H9 (cell line): ENCODE data around the gene FAM228B. TPM values are rescaled to one million over a fixed set of nuclear protein-coding genes. Genes with fewer than 3 reads are reported as not detected.

Experiments
- DNase-seq: peaks from one replicate; pipeline ENCODE4 v3.0.0-alpha.2; 2017
- H2AFZ ChIP-seq: one replicate; pipeline ENCODE4 v1.6.1; 2013; ENCODE audit warnings: mild to moderate bottlenecking, low read length, control low read depth, moderate library complexity
- H2AK5ac ChIP-seq: 2 replicates; pipeline ENCODE4 v1.6.1; 2013; ENCODE audit warnings: low read length, control low read depth, mixed read lengths; ENCODE audit not compliant: insufficient read length
- H2BK120ac ChIP-seq: one replicate; pipeline ENCODE4 v1.6.1; 2013; ENCODE audit warnings: low read depth, mild to moderate bottlenecking, low read length, control low read depth, inconsistent platforms; ENCODE audit not compliant: poor library complexity, severe bottlenecking
- H2BK12ac ChIP-seq: 2 replicates; pipeline ENCODE4 v1.6.1; 2013; ENCODE audit warnings: low read length, control low read depth, mixed read lengths, low read depth; ENCODE audit not compliant: insufficient read length
- H2BK15ac ChIP-seq: 2 replicates; pipeline ENCODE4 v1.6.1; 2013; ENCODE audit warnings: low read depth, low read length, control low read depth
- H2BK20ac ChIP-seq: one replicate; pipeline ENCODE4 v1.6.1; 2013; ENCODE audit warnings: low read depth, mild to moderate bottlenecking, low read length, control low read depth, inconsistent platforms; ENCODE audit not compliant: poor library complexity, severe bottlenecking
- H2BK5ac ChIP-seq: 2 replicates; pipeline ENCODE4 v1.6.1; 2013; ENCODE audit warnings: low read length, control low read depth, mixed read lengths; ENCODE audit not compliant: insufficient read length
- H3K14ac ChIP-seq: 2 replicates; pipeline ENCODE4 v1.6.1; 2013; ENCODE audit warnings: low read length, control low read depth; ENCODE audit not compliant: insufficient read depth
- H3K18ac ChIP-seq: 2 replicates; pipeline ENCODE4 v1.6.1; 2013; ENCODE audit warnings: low read depth, mild to moderate bottlenecking, mixed read lengths, low read length, control low read depth; ENCODE audit not compliant: insufficient read length
- H3K23ac ChIP-seq: 2 replicates; pipeline ENCODE4 v1.6.1; 2013; ENCODE audit warnings: low read length, control low read depth, mixed read lengths, low read depth; ENCODE audit not compliant: insufficient read length
- H3K23me2 ChIP-seq: 2 replicates; pipeline ENCODE4 v1.6.1; 2013; ENCODE audit warnings: low read depth, mild to moderate bottlenecking, mixed read lengths, low read length, control low read depth; ENCODE audit not compliant: insufficient read length, poor library complexity, severe bottlenecking
- H3K27ac ChIP-seq: 2 replicates; pipeline ENCODE4 v1.5.1; 2013; ENCODE audit warnings: low read length, control low read depth, mixed read lengths, low read depth; ENCODE audit not compliant: insufficient read length
- H3K27me3 ChIP-seq: 2 replicates; pipeline ENCODE4 v1.6.1; 2013; ENCODE audit warnings: low read length, control low read depth, inconsistent platforms; ENCODE audit not compliant: insufficient read depth
- H3K4ac ChIP-seq: 2 replicates; pipeline ENCODE4 v1.6.1; 2013; ENCODE audit warnings: low read depth, mild to moderate bottlenecking, control low read depth, inconsistent platforms, low read length, moderate library complexity
- H3K4me1 ChIP-seq: 2 replicates; pipeline ENCODE4 v1.6.1; 2013; ENCODE audit warnings: low read length, control low read depth, inconsistent platforms; ENCODE audit not compliant: insufficient read depth
- H3K4me2 ChIP-seq: 2 replicates; pipeline ENCODE4 v1.6.1; 2013; ENCODE audit warnings: low read length, control low read depth, mixed read lengths; ENCODE audit not compliant: insufficient read length, insufficient read depth
- H3K56ac ChIP-seq: 2 replicates; pipeline ENCODE4 v1.6.1; 2013; ENCODE audit warnings: low read depth, mild to moderate bottlenecking, mixed read lengths, low read length, control low read depth; ENCODE audit not compliant: insufficient read length
- H3K79me1 ChIP-seq: 2 replicates; pipeline ENCODE4 v1.6.1; 2013; ENCODE audit warnings: low read depth, mild to moderate bottlenecking, moderate library complexity, low read length, control low read depth, inconsistent platforms; ENCODE audit not compliant: insufficient read depth, poor library complexity, severe bottlenecking
- H3K79me2 ChIP-seq: 2 replicates; pipeline ENCODE4 v1.6.1; 2013; ENCODE audit warnings: low read length, control low read depth, inconsistent platforms; ENCODE audit not compliant: insufficient read depth
- H3K9ac ChIP-seq: 2 replicates; pipeline ENCODE4 v1.6.1; 2013; ENCODE audit warnings: low read length, control low read depth, mixed read lengths; ENCODE audit not compliant: insufficient read length; ENCODE audit errors: extremely low read depth
- H3K9me3 ChIP-seq: one replicate; pipeline ENCODE4 v1.6.1; 2013; ENCODE audit warnings: low read depth, low read length, inconsistent platforms; ENCODE audit not compliant: control insufficient read depth
- H3T11ph ChIP-seq: one replicate; pipeline ENCODE4 v1.6.1; 2013; ENCODE audit warnings: mild to moderate bottlenecking, low read length, control low read depth, inconsistent platforms
- H4K20me1 ChIP-seq: one replicate; pipeline ENCODE4 v1.6.1; 2013; ENCODE audit not compliant: control insufficient read depth, insufficient read length, insufficient read depth
- H4K5ac ChIP-seq: 2 replicates; pipeline ENCODE4 v1.6.1; 2013; ENCODE audit warnings: low read depth, mild to moderate bottlenecking, mixed read lengths, low read length, control low read depth; ENCODE audit not compliant: insufficient read length
- H4K8ac ChIP-seq: replicated peaks from 2 replicates; pipeline ENCODE4 v1.6.1; 2013; ENCODE audit warnings: low read length, control low read depth, mixed read lengths, low read depth; ENCODE audit not compliant: insufficient read length
- H4K91ac ChIP-seq: 2 replicates; pipeline ENCODE4 v1.6.1; 2013; ENCODE audit warnings: low read depth, mild to moderate bottlenecking, moderate library complexity, mixed read lengths, low read length, control low read depth; ENCODE audit not compliant: insufficient read length
- H3K27ac Mint-ChIP-seq, 3 experiments: 2 replicates in 2 of 3; 3 replicates in 1 of 3; pipeline ENCODE4 v1.8.0; 2020 to 2021; ENCODE audit warnings: mixed read lengths in 3 of 3, mild to moderate bottlenecking in 1 of 3, moderate library complexity in 1 of 3
- H3K27me3 Mint-ChIP-seq: 2 replicates; pipeline ENCODE4 v1.8.0; 2021; ENCODE audit warnings: low read depth, mild to moderate bottlenecking, moderate library complexity, mixed read lengths
- H3K36me3 Mint-ChIP-seq, 3 experiments: 2 replicates in 2 of 3; 3 replicates in 1 of 3; pipeline ENCODE4 v1.8.0; 2020 to 2021; ENCODE audit warnings: low read depth in 3 of 3, mixed read lengths in 3 of 3; ENCODE audit not compliant: insufficient read depth in 1 of 3
- H3K4me1 Mint-ChIP-seq, 2 experiments: 2 replicates each; pipeline ENCODE4 v1.8.0; 2020; ENCODE audit warnings: mixed read lengths in 2 of 2
- H3K4me3 Mint-ChIP-seq, 2 experiments: 2 replicates in 1 of 2; 3 replicates in 1 of 2; pipeline ENCODE4 v1.8.0; 2020 to 2021; ENCODE audit warnings: mild to moderate bottlenecking in 2 of 2, mixed read lengths in 2 of 2, moderate library complexity in 1 of 2
- H3K9me3 Mint-ChIP-seq, 2 experiments: 2 replicates in 1 of 2; 3 replicates in 1 of 2; pipeline ENCODE4 v1.8.0; 2020; ENCODE audit warnings: mild to moderate bottlenecking in 2 of 2, mixed read lengths in 2 of 2, moderate library complexity in 1 of 2
- CTCF ChIP-seq: fragments of 200-600 bp; sonication (generic); conservative IDR thresholded peaks from 3 replicates; pipeline ENCODE4 v1.8.0; 2021; ENCODE audit warnings: antibody characterized with exemption, mild to moderate bottlenecking
- WGBS: extraction: QIAGEN DNeasy Blood & Tissue Kit; methylation state at CpG from one replicate; pipeline ENCODE4 v1.1.7; 2013; ENCODE audit warnings: missing lambda C conversion rate, low lambda C conversion rate, mixed read lengths; ENCODE audit not compliant: insufficient read length; ENCODE audit errors: extremely low coverage; 5-methylcytosine and 5-hydroxymethylcytosine counted together
- total RNA-seq: library from RNA; stranded (reverse); gene quantifications from 2 replicates; pipeline ENCODE4 v1.2.1, GENCODE V29; 2021

The FAM228B gene
- total RNA-seq, 1 experiment from 2014 or later, result 6.5 TPM

- H2AK5ac ChIP-seq, result no peak overlapping the region
- H2AFZ ChIP-seq, result no peak overlapping the region
- H3K23me2 ChIP-seq, result no peaks in the 10 kb centered on the region
- Mint-ChIP-seq H3K27me3 (no peaks in the 10 kb centered on the region), H3K36me3 (no peaks in the 10 kb centered on the region; a peak in 1 of 7 replicates), H3K4me3 (no peak overlapping the region), H3K27ac (peak overlapping the region in 2 of 3 experiments; percentile 36 to 54; a peak in 4 of 7 replicates), H3K4me1 (no peaks in the 10 kb centered on the region), H3K9me3 (no peaks in the 10 kb centered on the region)
- H3K79me2 ChIP-seq, result no peaks in the 10 kb centered on the region
- no peak overlapping the region for H3K4me2 ChIP-seq
- H4K5ac ChIP-seq, result no peak overlapping the region
- H3K18ac ChIP-seq, result no peak overlapping the region
- H2BK5ac ChIP-seq, result no peak overlapping the region
- H3K27me3 ChIP-seq, result no peaks in the 10 kb centered on the region
- no peak overlapping the region for H3K9ac ChIP-seq
- no peaks in the 10 kb centered on the region for H3K4me1 ChIP-seq
- no peak for TF ChIP-seq CTCF
- H3K14ac ChIP-seq, result no peak overlapping the region
- no peak overlapping the region for H3T11ph ChIP-seq
- no peak overlapping the region for H2BK15ac ChIP-seq
- H3K56ac ChIP-seq, result no peak overlapping the region
- H3K9me3 ChIP-seq, result no peaks in the 10 kb centered on the region
- no peak overlapping the region for H3K27ac ChIP-seq
- H3K79me1 ChIP-seq, result no peaks in the 10 kb centered on the region
- no peak overlapping the region for H4K91ac ChIP-seq
- H2BK120ac ChIP-seq, result no peak overlapping the region
- H3K4ac ChIP-seq, result no peak overlapping the region
- no peak overlapping the region for H4K8ac ChIP-seq
- H2BK20ac ChIP-seq, result no peak overlapping the region
- no peak overlapping the region for H2BK12ac ChIP-seq
- H3K23ac ChIP-seq, result no peak overlapping the region
- no CpG with 5 or more reads among the region's 7 CpGs for WGBS
- DNase-seq, result no peak
- H4K20me1 ChIP-seq, result no peaks in the 10 kb centered on the region
Measured at GRCh38 chr2:24182507-24182906, 59.2 kb downstream of the FAM228B start.
